IMR-90 (cell line): ENCODE measurements around the gene FADS6. TPM values are rescaled to one million over a fixed set of nuclear protein-coding genes. Genes with fewer than 3 reads are reported as not detected.

Experiments
- ATAC-seq: fragments of 200-7000 bp; cut with Tn5 transposase; 2 replicates; pipeline ENCODE4 v1.9.1; 2020; ENCODE audit warnings: low read depth, mild to moderate bottlenecking, moderate library complexity
- BruUV-seq: library from RNA; stranded (reverse); fragments of 400-500 nt; replicated peaks from 2 replicates; lab custom pipeline; 2021; lab: Mats Ljungman, UMichigan
- CTCF ChIA-PET: fragments of 300-600 bp; formaldehyde crosslinking; extraction: SDS; loops from one replicate; lab custom pipeline; 2021; ENCODE audit warnings: antibody characterized with exemption; lab: Yijun Ruan, JAX
- POLR2A ChIA-PET: fragments of 300-600 bp; sonication (Branson Sonifier 250); formaldehyde crosslinking; loops from one replicate; lab custom pipeline; 2022; ENCODE audit warnings: antibody characterized with exemption; ENCODE audit not compliant: unreplicated experiment; lab: Charles Lee
- DNase-seq: peaks from one replicate; pipeline ENCODE4 v3.0.0; 2013
- H2AFZ ChIP-seq: replicated peaks from 2 replicates; pipeline ENCODE3; 2013; ENCODE audit warnings: low read length, mild to moderate bottlenecking; ENCODE audit not compliant: poor library complexity
- H2AK5ac ChIP-seq: 2 replicates; pipeline ENCODE4 v1.6.1; 2013; ENCODE audit warnings: low read depth, low read length, inconsistent platforms
- H2AK9ac ChIP-seq: replicated peaks from 2 replicates; pipeline ENCODE3; 2013; ENCODE audit warnings: mild to moderate bottlenecking, low read depth, low read length, moderate library complexity; ENCODE audit not compliant: poor library complexity
- H2BK120ac ChIP-seq: 2 replicates; pipeline ENCODE4 v1.6.1; 2013; ENCODE audit warnings: low read depth, low read length, inconsistent platforms
- H2BK15ac ChIP-seq: 3 replicates; pipeline ENCODE4 v1.6.1; 2013; ENCODE audit warnings: low read depth, low read length, inconsistent platforms
- H2BK20ac ChIP-seq: 2 replicates; pipeline ENCODE4 v1.6.1; 2013; ENCODE audit warnings: low read depth, mild to moderate bottlenecking, inconsistent platforms, low read length, moderate library complexity
- H2BK5ac ChIP-seq: 2 replicates; pipeline ENCODE4 v1.6.1; 2013; ENCODE audit warnings: mild to moderate bottlenecking, low read depth, low read length, inconsistent platforms; ENCODE audit not compliant: poor library complexity, severe bottlenecking
- H3K14ac ChIP-seq: replicated peaks from 2 replicates; pipeline ENCODE4 v1.6.1; 2013; ENCODE audit warnings: low read depth, low read length, inconsistent platforms
- H3K18ac ChIP-seq: 2 replicates; pipeline ENCODE4 v1.6.1; 2013; ENCODE audit warnings: low read depth, low read length, control low read depth
- H3K23ac ChIP-seq: 2 replicates; pipeline ENCODE4 v1.6.1; 2013; ENCODE audit warnings: low read depth, low read length, inconsistent platforms
- H3K27ac ChIP-seq: 2 replicates; pipeline ENCODE4 v1.5.1; 2013; ENCODE audit warnings: mild to moderate bottlenecking, control low read depth, low read length; ENCODE audit not compliant: insufficient read depth
- H3K27me3 ChIP-seq: 2 replicates; pipeline ENCODE4 v1.6.1; 2013; ENCODE audit warnings: low read length; ENCODE audit not compliant: control insufficient read depth, insufficient read depth
- H3K36me3 ChIP-seq: 2 replicates; pipeline ENCODE4 v1.6.1; 2013; ENCODE audit warnings: low read length, mixed read lengths; ENCODE audit not compliant: control insufficient read depth, insufficient read depth
- H3K4ac ChIP-seq: 2 replicates; pipeline ENCODE4 v1.6.1; 2013; ENCODE audit warnings: low read depth, low read length, inconsistent platforms
- H3K4me1 ChIP-seq: 2 replicates; pipeline ENCODE4 v1.6.1; 2013; ENCODE audit warnings: low read length, mixed read lengths; ENCODE audit not compliant: control insufficient read depth, insufficient read depth
- H3K4me2 ChIP-seq: 2 replicates; pipeline ENCODE4 v1.6.1; 2013; ENCODE audit warnings: low read depth, mild to moderate bottlenecking, control low read depth, low read length, moderate library complexity
- H3K4me3 ChIP-seq: 2 replicates; pipeline ENCODE4 v1.5.1; 2013; ENCODE audit warnings: low read depth, mild to moderate bottlenecking, control low read depth, low read length, moderate library complexity; ENCODE audit not compliant: insufficient read depth
- H3K56ac ChIP-seq: 2 replicates; pipeline ENCODE4 v1.6.1; 2013; ENCODE audit warnings: low read length, inconsistent platforms; ENCODE audit not compliant: insufficient read depth; ENCODE audit errors: extremely low read depth
- H3K79me1 ChIP-seq, 2 experiments: 2 replicates each; pipeline ENCODE4 v1.6.1; 2013; ENCODE audit warnings: low read length in 2 of 2, inconsistent platforms in 1 of 2, low read depth in 1 of 2
- H3K9ac ChIP-seq: 2 replicates; pipeline ENCODE4 v1.6.1; 2013; ENCODE audit warnings: low read depth, low read length, control low read depth
- H3K9me1 ChIP-seq: 2 replicates; pipeline ENCODE4 v1.6.1; 2013; ENCODE audit warnings: low read length, inconsistent platforms; ENCODE audit not compliant: insufficient read depth
- H3K9me3 ChIP-seq: 2 replicates; pipeline ENCODE4 v1.6.1; 2013; ENCODE audit warnings: low read length; ENCODE audit not compliant: control insufficient read depth, insufficient read depth
- H4K20me1 ChIP-seq: 2 replicates; pipeline ENCODE4 v1.6.1; 2013; ENCODE audit warnings: low read length, inconsistent platforms; ENCODE audit not compliant: insufficient read depth
- H4K5ac ChIP-seq: 2 replicates; pipeline ENCODE4 v1.6.1; 2013; ENCODE audit warnings: mild to moderate bottlenecking, low read depth, low read length, control low read depth
- H4K8ac ChIP-seq, 2 experiments: 2 replicates each; pipeline ENCODE4 v1.6.1; 2013; ENCODE audit warnings: low read depth in 2 of 2, low read length in 2 of 2, control low read depth in 1 of 2, inconsistent platforms in 1 of 2
- H4K91ac ChIP-seq: 2 replicates; pipeline ENCODE4 v1.6.1; 2013; ENCODE audit warnings: low read depth, low read length, inconsistent platforms; ENCODE audit not compliant: insufficient read depth
- FOS ChIP-seq: fragments of 150-350 bp; IDR thresholded peaks from 2 replicates; pipeline ENCODE4 v1.6.1; 2016; ENCODE audit warnings: low read depth, low read length
- NFE2L2 ChIP-seq: fragments of 150-350 bp; IDR thresholded peaks from 2 replicates; pipeline ENCODE4 v1.6.1; 2016; ENCODE audit warnings: low read depth, mild to moderate bottlenecking, low read length
- POLR2A ChIP-seq: IDR thresholded peaks from 2 replicates; pipeline ENCODE4 v1.6.1; 2012; ENCODE audit warnings: mild to moderate bottlenecking, low read depth, low read length
- WGBS, 2 experiments: methylation state at CpG; one replicate each; pipeline versions ENCODE4 v1.1.5 to v1.1.7; 2013; ENCODE audit warnings: missing lambda C conversion rate in 2 of 2; ENCODE audit not compliant: insufficient read length in 1 of 2; ENCODE audit errors: extremely low coverage in 2 of 2; 5-methylcytosine and 5-hydroxymethylcytosine counted together
- dilution Hi-C: fragments of 300-500 bp; cut with HindIII; formaldehyde crosslinking; loops from one replicate; pipeline ENCODE4 v1.14.3; 2018; ENCODE audit warnings: low sequenced_read_pairs; ENCODE audit not compliant: unreplicated experiment
- in situ Hi-C: fragments of 300-500 bp; cut with MboI; formaldehyde crosslinking; loops from 3 replicates; pipeline ENCODE4 v1.14.3; 2019; ENCODE audit warnings: low sequenced_read_pairs, inconsistent platforms, mixed read lengths
- intact Hi-C: fragments of 100-400 bp; cut with micrococcal nuclease; formaldehyde crosslinking; loops from 2 replicates; pipeline ENCODE4 v1.10.0; 2022
- polyA plus RNA-seq, 3 experiments: library from polyadenylated mRNA; depleted of rRNA; stranded (reverse); fragments of >200 nt; gene quantifications; 2 replicates each; pipeline ENCODE4 v1.2.3, GENCODE V29; 2012; ENCODE audit warnings: low replicate concordance in 1 of 3
- total RNA-seq: library from RNA; depleted of rRNA; stranded (reverse); fragments of >200 nt; gene quantifications from 2 replicates; pipeline ENCODE4 v1.2.3, GENCODE V29; 2012

The FADS6 gene
- total and polyA plus RNA-seq, 2 of the 4 experiments (the other 2 are of a cell fraction), result not detected

GRCh38 chr17:74935585-74936469 is 42.4 kb upstream of the FADS6 start, which contains the start of gene OTOP3:
Gene OTOP3, plus strand, starts transcription at chr17:74935898. Its CDS starts 24 bp downstream, at chr17:74935922.
- CTCF ChIA-PET, result no interaction called here
- Histone ChIP-seq H3K9ac (no peak within 1 kb of the TSS), H4K20me1 (no peaks in the 10 kb centered on the region), H2BK120ac (no peak within 1 kb of the TSS), H2AFZ (no peak within 1 kb of the TSS), H4K8ac (no peak within 1 kb of the TSS), H3K18ac (no peak within 1 kb of the TSS), H3K4me2 (no peak within 1 kb of the TSS), H2BK5ac (no peak within 1 kb of the TSS), H3K14ac (no peak within 1 kb of the TSS), H2AK9ac (no peak within 1 kb of the TSS), H3K4ac (no peak within 1 kb of the TSS), H3K9me1 (no peaks in the 10 kb centered on the region), H3K4me3 (no peak within 1 kb of the TSS), H2BK20ac (no peak within 1 kb of the TSS), H3K36me3 (no peaks in the 10 kb centered on the region), H3K56ac (no peak within 1 kb of the TSS), H4K91ac (no peak within 1 kb of the TSS), H3K23ac (no peak within 1 kb of the TSS), H3K79me1 (no peaks in the 10 kb centered on the region), H2BK15ac (no peak within 1 kb of the TSS), H3K9me3 (no peaks in the 10 kb centered on the region), H4K5ac (no peak within 1 kb of the TSS), H3K4me1 (peaks cover 2% of the 10 kb centered on the region; the same call in 1 of the 2 replicates), H3K27ac (no peak within 1 kb of the TSS), H3K27me3 (peaks cover 74% of the 10 kb centered on the region), H2AK5ac (no peak within 1 kb of the TSS)
- POLR2A ChIA-PET, result no interaction called here
- intact Hi-C loops, result no loop called here
- in situ Hi-C loops, result no loop called here
- dilution Hi-C loops, result no loop called here
- DNase-seq (no peak), ATAC-seq (no peak)
- 2% methylated on average over 34 of the region's 78 CpGs; no CpG with 5 or more reads in 1 of the 2 experiments for WGBS, 2 experiments
- BruUV-seq, result no TSS peak
- TF ChIP-seq FOS, result no peak
- TF ChIP-seq POLR2A, result no peak
- TF ChIP-seq NFE2L2, result no peak
